ENCODE measurements around the gene LRRC3. TPM values are rescaled to one million over a fixed set of nuclear protein-coding genes. Genes with fewer than 3 reads are reported as not detected.

Gene LRRC3
- total and polyA plus RNA-seq, 2 donors from 2014 or later: 0.60 to 1.4 TPM

- Histone ChIP-seq H3K4me3 (ENCODE audit: low read length in 3 of 3) (no peak overlapping the region), H3K4me1 (ENCODE audit: control insufficient read depth in 2 of 3, insufficient read depth in 2 of 3, low read depth in 1 of 3, low read length in 3 of 3) (no peaks in the 10 kb centered on the region), H3K9me3 (ENCODE audit: control insufficient read depth in 2 of 3, insufficient read depth in 1 of 3, low read length in 3 of 3) (no peaks in the 10 kb centered on the region), H3K27me3 (ENCODE audit: control insufficient read depth, insufficient read depth, low read length) (no peaks in the 10 kb centered on the region), H3K27ac (ENCODE audit: low read depth in 2 of 2, low read length in 2 of 2) (no peak overlapping the region), H3K36me3 (ENCODE audit: control insufficient read depth in 2 of 3, insufficient read depth in 3 of 3, low read length in 3 of 3) (no peaks in the 10 kb centered on the region), H3K9ac (ENCODE audit: low read length in 3 of 3) (no peak overlapping the region)
- DNase-seq (no peak), FAIRE-seq (no peak)
- TF ChIP-seq, protein P1, sequence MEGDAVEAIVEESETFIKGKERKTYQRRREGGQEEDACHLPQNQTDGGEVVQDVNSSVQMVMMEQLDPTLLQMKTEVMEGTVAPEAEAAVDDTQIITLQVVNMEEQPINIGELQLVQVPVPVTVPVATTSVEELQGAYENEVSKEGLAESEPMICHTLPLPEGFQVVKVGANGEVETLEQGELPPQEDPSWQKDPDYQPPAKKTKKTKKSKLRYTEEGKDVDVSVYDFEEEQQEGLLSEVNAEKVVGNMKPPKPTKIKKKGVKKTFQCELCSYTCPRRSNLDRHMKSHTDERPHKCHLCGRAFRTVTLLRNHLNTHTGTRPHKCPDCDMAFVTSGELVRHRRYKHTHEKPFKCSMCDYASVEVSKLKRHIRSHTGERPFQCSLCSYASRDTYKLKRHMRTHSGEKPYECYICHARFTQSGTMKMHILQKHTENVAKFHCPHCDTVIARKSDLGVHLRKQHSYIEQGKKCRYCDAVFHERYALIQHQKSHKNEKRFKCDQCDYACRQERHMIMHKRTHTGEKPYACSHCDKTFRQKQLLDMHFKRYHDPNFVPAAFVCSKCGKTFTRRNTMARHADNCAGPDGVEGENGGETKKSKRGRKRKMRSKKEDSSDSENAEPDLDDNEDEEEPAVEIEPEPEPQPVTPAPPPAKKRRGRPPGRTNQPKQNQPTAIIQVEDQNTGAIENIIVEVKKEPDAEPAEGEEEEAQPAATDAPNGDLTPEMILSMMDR (IDR thresholded peaks at IDR 0.05; ENCODE audit: borderline replicate concordance, extremely low read depth, insufficient read depth): no peak
- intact Hi-C loops (cut with DNase I): no loop called here
Measured at GRCh38 chr21:44471996-44472395, 16.7 kb downstream of the LRRC3 start.

- intact Hi-C loops (cut with DNase I): no loop called here
- Histone ChIP-seq H3K27me3 (ENCODE audit: control insufficient read depth, insufficient read depth, low read length) (no peaks in the 10 kb centered on the region), H3K4me3 (ENCODE audit: low read length in 3 of 3) (no peak overlapping the region), H3K4me1 (ENCODE audit: control insufficient read depth in 2 of 3, insufficient read depth in 2 of 3, low read depth in 1 of 3, low read length in 3 of 3) (no peaks in the 10 kb centered on the region), H3K36me3 (ENCODE audit: control insufficient read depth in 2 of 3, insufficient read depth in 3 of 3, low read length in 3 of 3) (no peaks in the 10 kb centered on the region), H3K27ac (ENCODE audit: low read depth in 2 of 2, low read length in 2 of 2) (no peak overlapping the region), H3K9ac (ENCODE audit: low read length in 3 of 3) (no peak overlapping the region), H3K9me3 (ENCODE audit: control insufficient read depth in 2 of 3, insufficient read depth in 1 of 3, low read length in 3 of 3) (no peaks in the 10 kb centered on the region)
- TF ChIP-seq, protein P1 (IDR thresholded peaks at IDR 0.05; ENCODE audit: borderline replicate concordance, extremely low read depth, insufficient read depth): no peak
- DNase-seq (no peak), FAIRE-seq (no peak)
Measured at GRCh38 chr21:44473915-44474555, 18.7 kb downstream of the LRRC3 start.

GRCh38 chr21:44475266-44475845 lies 20.0 kb downstream of the LRRC3 start:
- no peak for DNase-seq
- Histone ChIP-seq H3K9me3 (ENCODE audit: control insufficient read depth in 2 of 3, insufficient read depth in 1 of 3, low read length in 3 of 3) (no peaks in the 10 kb centered on the region), H3K36me3 (ENCODE audit: control insufficient read depth in 2 of 3, insufficient read depth in 3 of 3, low read length in 3 of 3) (no peaks in the 10 kb centered on the region), H3K9ac (ENCODE audit: low read length in 3 of 3) (no peak overlapping the region), H3K4me1 (ENCODE audit: control insufficient read depth in 2 of 3, insufficient read depth in 2 of 3, low read depth in 1 of 3, low read length in 3 of 3) (no peaks in the 10 kb centered on the region), H3K27me3 (ENCODE audit: control insufficient read depth, insufficient read depth, low read length) (no peaks in the 10 kb centered on the region), H3K27ac (ENCODE audit: low read depth in 2 of 2, low read length in 2 of 2) (no peak overlapping the region), H3K4me3 (ENCODE audit: low read length in 3 of 3) (no peak overlapping the region)
- intact Hi-C loops (cut with DNase I): no loop called here
- FAIRE-seq: no peak
- TF ChIP-seq, protein P1 (IDR thresholded peaks at IDR 0.05; ENCODE audit: borderline replicate concordance, extremely low read depth, insufficient read depth): no peak
